ENCODE data around the gene NES.

DNA sequence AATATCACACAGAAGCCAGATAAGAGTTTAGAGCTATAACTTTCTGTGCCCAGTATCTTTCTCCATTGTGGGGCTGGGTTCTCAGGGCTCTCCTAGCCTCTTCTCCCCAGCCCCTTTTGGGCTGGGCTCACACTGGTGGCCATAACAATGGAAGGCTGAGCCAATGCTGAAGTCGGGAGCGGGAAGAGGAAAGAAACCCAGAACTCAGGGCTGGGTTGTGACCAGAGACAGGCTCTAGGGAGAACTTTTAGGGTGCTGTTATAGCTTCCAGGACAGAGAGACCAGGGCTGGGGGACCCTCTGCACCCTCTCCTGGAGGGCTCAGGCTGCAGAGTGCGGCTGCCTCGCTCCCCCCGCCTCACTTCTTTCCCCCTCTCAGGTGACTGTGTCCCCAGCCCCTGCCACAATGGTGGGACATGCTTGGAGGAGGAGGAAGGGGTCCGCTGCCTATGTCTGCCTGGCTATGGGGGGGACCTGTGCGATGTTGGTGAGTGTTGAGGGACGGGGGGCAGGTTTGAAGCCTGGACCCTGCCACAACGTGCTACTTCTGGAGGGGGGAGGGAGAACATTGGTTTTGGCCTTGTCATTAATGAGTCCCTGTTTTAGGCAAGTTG lies 21.2 kb downstream of the NES start:
- TF ChIP-seq POLR2A (IDR thresholded peaks at IDR 0.05), result no peak
- TF ChIP-seq, protein P1, sequence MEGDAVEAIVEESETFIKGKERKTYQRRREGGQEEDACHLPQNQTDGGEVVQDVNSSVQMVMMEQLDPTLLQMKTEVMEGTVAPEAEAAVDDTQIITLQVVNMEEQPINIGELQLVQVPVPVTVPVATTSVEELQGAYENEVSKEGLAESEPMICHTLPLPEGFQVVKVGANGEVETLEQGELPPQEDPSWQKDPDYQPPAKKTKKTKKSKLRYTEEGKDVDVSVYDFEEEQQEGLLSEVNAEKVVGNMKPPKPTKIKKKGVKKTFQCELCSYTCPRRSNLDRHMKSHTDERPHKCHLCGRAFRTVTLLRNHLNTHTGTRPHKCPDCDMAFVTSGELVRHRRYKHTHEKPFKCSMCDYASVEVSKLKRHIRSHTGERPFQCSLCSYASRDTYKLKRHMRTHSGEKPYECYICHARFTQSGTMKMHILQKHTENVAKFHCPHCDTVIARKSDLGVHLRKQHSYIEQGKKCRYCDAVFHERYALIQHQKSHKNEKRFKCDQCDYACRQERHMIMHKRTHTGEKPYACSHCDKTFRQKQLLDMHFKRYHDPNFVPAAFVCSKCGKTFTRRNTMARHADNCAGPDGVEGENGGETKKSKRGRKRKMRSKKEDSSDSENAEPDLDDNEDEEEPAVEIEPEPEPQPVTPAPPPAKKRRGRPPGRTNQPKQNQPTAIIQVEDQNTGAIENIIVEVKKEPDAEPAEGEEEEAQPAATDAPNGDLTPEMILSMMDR (IDR thresholded peaks at IDR 0.05), result no peak
